ENCODE data around the gene CCL14. TPM values are rescaled to one million over a fixed set of nuclear protein-coding genes. Genes with fewer than 3 reads are reported as not detected.
"Not testable (repeated sequence)": the region's sequence is repeated elsewhere in the genome, so short reads cannot be mapped to it uniquely, and the experiment has no call there.

CCL14 gene
- total RNA-seq, 2 donors from 2014 or later: 19.5 to 33.4 TPM

DNA sequence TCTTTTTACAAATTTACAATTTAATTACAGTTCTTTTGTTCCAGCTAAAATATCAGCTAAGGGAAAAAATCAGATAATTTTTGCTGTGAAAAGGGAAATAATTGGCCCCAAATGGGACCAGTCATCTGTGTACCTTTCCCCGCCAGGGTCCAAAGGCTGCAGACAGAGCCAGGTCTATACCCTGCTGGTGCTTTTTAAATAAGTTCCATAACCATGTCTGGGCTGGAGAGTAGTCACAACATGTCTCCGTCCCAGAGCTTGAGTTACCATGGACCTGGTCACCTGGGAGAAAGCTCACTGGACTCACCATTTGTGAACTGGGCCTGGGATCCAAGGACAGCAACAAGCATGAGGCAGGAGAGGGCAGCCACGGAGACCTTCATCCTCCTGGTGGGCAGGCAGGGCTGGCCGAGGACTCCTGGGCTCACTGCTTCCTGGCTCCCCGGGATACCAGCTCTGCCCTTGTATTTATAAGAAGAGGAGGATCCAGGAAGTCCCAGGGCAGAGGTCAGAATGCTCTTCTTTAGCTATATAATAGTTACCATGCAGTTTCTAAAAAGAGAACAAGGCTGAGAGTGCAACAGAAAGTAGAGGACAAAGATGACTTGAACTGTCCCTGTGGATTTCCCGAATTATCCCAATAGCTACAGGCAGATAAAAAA, 14.7 kb upstream of the CCL14 start, which contains the start of gene CCL15:
CCL15 (minus strand) TSS at position 444 of the 662 bp plus-strand sequence; CDS start at position 383, 61 bp downstream.
- TF ChIP-seq, protein P1, sequence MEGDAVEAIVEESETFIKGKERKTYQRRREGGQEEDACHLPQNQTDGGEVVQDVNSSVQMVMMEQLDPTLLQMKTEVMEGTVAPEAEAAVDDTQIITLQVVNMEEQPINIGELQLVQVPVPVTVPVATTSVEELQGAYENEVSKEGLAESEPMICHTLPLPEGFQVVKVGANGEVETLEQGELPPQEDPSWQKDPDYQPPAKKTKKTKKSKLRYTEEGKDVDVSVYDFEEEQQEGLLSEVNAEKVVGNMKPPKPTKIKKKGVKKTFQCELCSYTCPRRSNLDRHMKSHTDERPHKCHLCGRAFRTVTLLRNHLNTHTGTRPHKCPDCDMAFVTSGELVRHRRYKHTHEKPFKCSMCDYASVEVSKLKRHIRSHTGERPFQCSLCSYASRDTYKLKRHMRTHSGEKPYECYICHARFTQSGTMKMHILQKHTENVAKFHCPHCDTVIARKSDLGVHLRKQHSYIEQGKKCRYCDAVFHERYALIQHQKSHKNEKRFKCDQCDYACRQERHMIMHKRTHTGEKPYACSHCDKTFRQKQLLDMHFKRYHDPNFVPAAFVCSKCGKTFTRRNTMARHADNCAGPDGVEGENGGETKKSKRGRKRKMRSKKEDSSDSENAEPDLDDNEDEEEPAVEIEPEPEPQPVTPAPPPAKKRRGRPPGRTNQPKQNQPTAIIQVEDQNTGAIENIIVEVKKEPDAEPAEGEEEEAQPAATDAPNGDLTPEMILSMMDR (IDR thresholded peaks at IDR 0.05): no peak
- ATAC-seq (ENCODE audit: insufficient number of reproducible peaks, low FRiP score, low read depth) (no peak), DNase-seq (ENCODE audit: low spot score) (no peak)
- Histone ChIP-seq H3K9me3 (no peaks in the 10 kb centered on the region), H3K36me3 (no peaks in the 10 kb centered on the region), H3K4me1 (ENCODE audit: control insufficient read depth in 1 of 2, low read depth in 2 of 2) (no peaks in the 10 kb centered on the region), H3K4me3 (no peak within 1 kb of the TSS), H3K27me3 (replicated peaks; ENCODE audit: insufficient read depth) (no peaks in the 10 kb centered on the region), H3K27ac (no peak within 1 kb of the TSS)

DNA sequence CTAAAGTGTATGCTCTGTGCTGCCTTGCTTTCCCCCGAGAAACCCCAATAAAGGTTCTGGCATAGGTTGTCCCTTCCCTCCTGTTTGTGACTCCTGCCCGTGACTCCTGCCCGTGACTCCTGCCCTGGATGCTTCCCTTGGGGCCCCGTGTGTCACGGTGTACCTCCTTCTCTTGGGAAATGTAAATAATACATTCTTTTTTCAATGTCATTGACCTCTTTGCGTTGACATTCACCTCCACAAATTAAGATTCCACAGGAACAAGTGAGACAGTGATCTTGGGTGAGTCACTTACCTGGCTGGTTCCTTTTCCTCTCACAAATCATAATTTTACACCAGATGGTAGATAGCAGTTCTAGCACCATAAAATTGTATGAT, 14.2 kb upstream of the CCL14 start:
- Histone ChIP-seq H3K9me3 (no peaks in the 10 kb centered on the region), H3K27ac (no peak overlapping the region), H3K4me3 (no peak overlapping the region), H3K27me3 (replicated peaks; ENCODE audit: insufficient read depth) (no peaks in the 10 kb centered on the region), H3K36me3 (no peaks in the 10 kb centered on the region), H3K4me1 (ENCODE audit: control insufficient read depth in 1 of 2, low read depth in 2 of 2) (no peaks in the 10 kb centered on the region)
- ATAC-seq (ENCODE audit: insufficient number of reproducible peaks, low FRiP score, low read depth) (no peak), DNase-seq (ENCODE audit: low spot score) (no peak)
- TF ChIP-seq, protein P1 (IDR thresholded peaks at IDR 0.05): no peak

DNA sequence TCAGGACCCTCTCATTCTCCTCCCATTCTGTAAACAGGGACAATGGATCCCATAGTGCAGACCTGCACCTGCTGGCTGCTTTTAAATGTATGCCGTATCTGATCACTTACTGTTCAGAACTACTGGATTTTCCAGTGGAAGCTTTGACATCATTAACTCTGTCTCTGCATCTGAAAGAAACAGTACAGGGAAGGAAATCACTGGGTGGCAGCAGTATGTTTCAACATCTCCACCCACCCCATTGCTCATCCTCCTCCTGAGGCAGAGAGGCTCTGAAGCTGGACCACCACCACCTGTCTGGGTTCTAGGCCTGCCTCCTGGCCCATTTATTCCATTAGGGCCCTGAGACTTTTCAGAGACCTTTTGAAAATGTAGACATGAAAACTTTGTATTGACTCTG, 12.2 kb upstream of the CCL14 start:
- no peak overlapping the region for H3K27ac ChIP-seq
- ATAC-seq (ENCODE audit: insufficient number of reproducible peaks, low FRiP score, low read depth) (no peak), DNase-seq (ENCODE audit: low spot score) (no peak)
- H3K9me3 ChIP-seq: peaks cover 3% of the 10 kb centered on the region
- H3K4me1 ChIP-seq (ENCODE audit: control insufficient read depth in 1 of 2, low read depth in 2 of 2): no peaks in the 10 kb centered on the region
- H3K36me3 ChIP-seq: no peaks in the 10 kb centered on the region
- no peaks in the 10 kb centered on the region for H3K27me3 ChIP-seq (replicated peaks; ENCODE audit: insufficient read depth)
- TF ChIP-seq, protein P1 (IDR thresholded peaks at IDR 0.05): no peak
- no peak overlapping the region for H3K4me3 ChIP-seq

DNA sequence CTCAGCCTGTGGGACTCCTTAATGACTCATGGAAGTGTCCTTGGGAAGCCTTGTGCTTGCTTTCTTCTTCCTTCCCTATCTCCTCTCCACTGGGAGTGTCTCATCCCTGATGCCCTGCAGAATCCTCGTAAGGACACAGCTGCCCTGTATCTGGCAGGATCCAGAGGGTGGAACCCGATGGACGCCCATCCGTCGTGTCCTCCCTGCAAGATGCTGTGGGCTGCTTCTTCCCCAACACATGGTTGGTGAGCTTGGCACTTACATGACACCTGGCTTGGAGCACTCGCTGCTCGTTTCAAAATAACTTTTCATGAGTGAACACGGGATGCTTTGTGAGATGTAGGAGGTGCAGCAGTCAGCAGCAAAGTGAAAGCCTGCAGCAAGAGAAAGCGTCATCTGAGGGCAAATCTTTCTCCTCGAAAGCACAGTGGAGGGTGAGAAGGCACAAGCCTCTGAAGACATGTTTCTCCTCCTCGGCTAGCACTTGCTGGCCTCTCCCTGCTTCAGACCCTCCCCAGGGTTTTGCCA, 11.6 kb upstream of the CCL14 start:
- H3K27ac ChIP-seq: no peak overlapping the region
- DNase-seq (ENCODE audit: low spot score): no peak
- H3K9me3 ChIP-seq: peaks cover 3% of the 10 kb centered on the region
- H3K36me3 ChIP-seq: no peaks in the 10 kb centered on the region
- no peak overlapping the region for H3K4me3 ChIP-seq
- no peaks in the 10 kb centered on the region for H3K27me3 ChIP-seq (replicated peaks; ENCODE audit: insufficient read depth)
- no peaks in the 10 kb centered on the region for H3K4me1 ChIP-seq (ENCODE audit: control insufficient read depth in 1 of 2, low read depth in 2 of 2)
- no peak for ATAC-seq (ENCODE audit: insufficient number of reproducible peaks, low FRiP score, low read depth)
- TF ChIP-seq, protein P1 (IDR thresholded peaks at IDR 0.05): no peak

DNA sequence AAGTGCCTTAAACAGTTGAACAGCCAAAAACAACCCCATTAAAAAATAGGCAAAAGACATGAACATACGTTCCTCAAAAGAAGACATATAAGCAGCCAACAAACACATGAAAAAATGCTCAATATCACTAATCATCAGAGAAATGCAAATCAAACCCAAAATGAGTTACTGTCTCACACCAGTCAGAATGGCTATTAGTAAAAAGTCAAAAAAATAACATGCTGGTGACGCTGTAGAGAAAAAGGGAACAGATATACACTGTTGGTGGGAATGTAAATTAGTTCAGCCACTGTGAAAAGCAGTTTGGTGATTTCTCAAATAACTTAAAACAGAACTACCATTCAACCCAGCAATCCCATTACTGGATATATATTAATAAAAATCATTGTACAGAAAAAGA, 8.8 kb upstream of the CCL14 start:
- H3K4me3 ChIP-seq; H3K27me3 ChIP-seq (replicated peaks; ENCODE audit: insufficient read depth); DNase-seq (ENCODE audit: low spot score); H3K36me3 ChIP-seq; H3K9me3 ChIP-seq; H3K4me1 ChIP-seq (ENCODE audit: control insufficient read depth in 1 of 2, low read depth in 2 of 2); H3K27ac ChIP-seq; ATAC-seq (ENCODE audit: insufficient number of reproducible peaks, low FRiP score, low read depth): not testable (repeated sequence)

DNA sequence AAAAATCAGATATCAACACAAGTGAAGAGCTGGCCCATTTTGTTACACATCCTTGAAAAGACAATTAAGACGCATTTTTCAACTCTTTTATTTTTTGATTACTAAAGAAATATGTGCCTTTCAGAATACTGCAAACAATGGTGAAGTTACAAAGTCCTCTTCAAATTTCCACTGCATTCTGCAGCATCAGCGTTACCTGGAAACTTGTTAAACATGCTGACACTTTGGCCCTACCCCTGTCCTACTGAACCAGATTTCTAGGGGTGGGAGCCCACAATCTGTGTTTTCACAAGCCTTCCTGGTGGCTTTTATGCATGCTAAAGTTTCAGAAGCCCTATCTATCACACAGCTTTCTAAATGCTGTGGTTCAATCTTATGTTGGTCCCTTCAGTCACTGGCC, 4.5 kb upstream of the CCL14 start:
- no peak overlapping the region for H3K27ac ChIP-seq
- H3K27me3 ChIP-seq (replicated peaks; ENCODE audit: insufficient read depth): no peaks in the 10 kb centered on the region
- DNase-seq (ENCODE audit: low spot score): no peak
- no peak for ATAC-seq (ENCODE audit: insufficient number of reproducible peaks, low FRiP score, low read depth)
- TF ChIP-seq, protein P1 (IDR thresholded peaks at IDR 0.05): no peak
- H3K9me3 ChIP-seq: peaks cover 3% of the 10 kb centered on the region
- H3K4me1 ChIP-seq (ENCODE audit: control insufficient read depth in 1 of 2, low read depth in 2 of 2): no peaks in the 10 kb centered on the region
- H3K36me3 ChIP-seq: no peaks in the 10 kb centered on the region
- H3K4me3 ChIP-seq: no peak overlapping the region
